ENCODE results near the gene ANO8. TPM values are rescaled to one million over a fixed set of nuclear protein-coding genes. Genes with fewer than 3 reads are reported as not detected.

Gene ANO8
- total RNA-seq, 2 experiments from 2014 or later: 13.6 to 16.4 TPM

DNA sequence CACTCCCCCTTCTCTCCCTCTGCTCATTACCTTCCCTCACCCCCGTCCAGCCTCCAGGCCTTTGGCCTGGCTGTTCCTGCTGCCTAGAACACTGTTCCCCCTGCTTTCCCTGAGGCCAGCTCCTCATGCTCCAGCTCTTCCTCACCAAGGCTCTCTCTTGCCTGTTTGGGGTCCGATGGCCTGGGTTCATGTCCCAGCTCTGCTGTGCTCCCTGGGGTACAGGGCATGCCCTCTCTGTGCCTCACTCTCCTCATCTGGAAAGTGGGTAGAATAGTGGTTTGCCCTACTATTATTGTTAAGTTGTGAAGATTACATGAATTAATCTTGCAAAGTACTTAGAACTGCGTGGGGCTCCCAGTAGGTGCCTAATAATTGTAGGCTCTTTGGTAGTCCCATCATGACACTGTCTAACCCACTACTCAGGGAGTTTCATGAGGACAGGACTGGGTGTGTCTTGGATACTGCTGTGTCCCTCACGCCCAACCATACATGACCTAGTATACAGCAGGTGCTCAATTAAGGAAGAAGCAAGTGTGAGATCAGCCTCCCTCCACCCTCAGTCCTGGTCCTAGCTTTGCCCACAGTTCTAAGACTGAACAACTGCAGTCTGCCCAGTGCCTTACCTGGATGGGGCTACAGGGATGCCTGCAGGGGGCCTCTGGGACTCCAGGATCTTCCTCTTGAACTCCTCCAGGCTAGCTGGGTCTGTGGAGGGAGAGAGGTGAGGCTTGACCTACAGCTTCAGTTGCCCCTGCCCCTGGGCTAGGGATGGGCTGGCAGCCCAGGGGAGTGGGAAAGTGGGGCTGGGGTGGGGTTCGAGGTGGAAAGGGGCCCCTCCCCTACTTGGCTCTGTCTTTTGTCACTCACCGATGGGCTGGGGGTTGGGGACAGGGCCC is 25.5 kb upstream of the ANO8 start:
- ChIA-PET CTCF (no interaction called here), POLR2A (no interaction called here)
- DNase-seq (no peak), ATAC-seq (no peak)
- Mint-ChIP-seq H3K27ac (no peak overlapping the region), H3K27me3 (ENCODE audit: low read depth) (peaks cover 5% of the 10 kb centered on the region), H3K9me3 (ENCODE audit: insufficient read depth) (no peaks in the 10 kb centered on the region), H3K4me3 (no peak overlapping the region), H3K4me1 (ENCODE audit: low read depth) (no peaks in the 10 kb centered on the region), H3K36me3 (ENCODE audit: low read depth) (no peaks in the 10 kb centered on the region)

DNA sequence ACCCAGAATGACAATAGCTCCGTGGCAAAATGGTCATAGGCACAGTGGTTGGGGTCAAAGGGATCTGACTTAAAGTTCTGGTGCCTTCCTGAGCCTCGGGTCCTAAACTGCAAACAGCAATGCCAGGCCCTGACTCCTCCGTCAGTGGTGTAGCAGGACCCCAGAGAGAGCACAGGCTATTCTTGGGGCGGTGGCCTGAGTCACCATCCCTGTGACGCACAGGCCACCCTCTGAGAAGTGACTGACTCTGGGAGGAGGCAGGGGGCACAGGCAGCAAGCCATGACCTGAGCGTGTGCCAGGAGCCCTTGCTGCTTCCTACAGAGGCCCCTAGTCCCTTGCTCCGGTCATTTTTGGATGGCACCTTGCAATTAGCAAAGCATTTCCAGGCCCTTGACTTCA is 23.7 kb upstream of the ANO8 start:
- no peak for ATAC-seq
- H3K27ac Mint-ChIP-seq: no peak overlapping the region
- no peaks in the 10 kb centered on the region for H3K36me3 Mint-ChIP-seq (ENCODE audit: low read depth)
- peaks cover 3% of the 10 kb centered on the region for H3K4me1 Mint-ChIP-seq (ENCODE audit: low read depth)
- no peaks in the 10 kb centered on the region for H3K9me3 Mint-ChIP-seq (ENCODE audit: insufficient read depth)
- DNase-seq: no peak
- ChIA-PET CTCF (interaction anchor here (1.3 kb wide), 1 partner anchor 13 kb away, joined by 3 read pairs; no protein-coding TSS in a partner anchor), POLR2A (no interaction called here)
- H3K27me3 Mint-ChIP-seq (ENCODE audit: low read depth): peaks cover 5% of the 10 kb centered on the region
- no peak overlapping the region for H3K4me3 Mint-ChIP-seq

DNA sequence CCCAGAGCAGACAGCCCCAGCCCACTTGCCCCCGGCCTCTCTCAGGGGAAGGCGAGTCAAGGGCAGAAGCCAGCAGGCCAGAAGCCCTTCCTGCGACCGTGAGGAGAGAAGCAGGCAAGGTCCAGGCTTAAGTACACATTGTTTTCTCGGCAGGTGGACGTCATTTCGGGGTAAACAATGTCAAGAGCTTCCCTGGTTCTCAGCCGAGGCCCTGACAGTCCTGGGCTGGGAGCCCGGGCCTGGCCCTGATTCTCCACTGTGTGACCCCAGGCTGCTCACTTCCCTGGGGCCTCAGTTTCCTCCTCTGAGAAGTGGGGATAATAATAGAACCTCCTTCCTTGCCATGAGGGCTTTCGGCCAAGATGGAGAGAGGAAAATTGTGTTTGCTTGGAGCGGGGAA is 23.1 kb upstream of the ANO8 start:
- Mint-ChIP-seq H3K36me3 (ENCODE audit: low read depth) (no peaks in the 10 kb centered on the region), H3K9me3 (ENCODE audit: insufficient read depth) (no peaks in the 10 kb centered on the region), H3K4me1 (ENCODE audit: low read depth) (peaks cover 4% of the 10 kb centered on the region), H3K27ac (no peak overlapping the region), H3K27me3 (ENCODE audit: low read depth) (peaks cover 4% of the 10 kb centered on the region), H3K4me3 (no peak overlapping the region)
- ChIA-PET CTCF (interaction anchor here (1.3 kb wide), 1 partner anchor 12 kb away, joined by 3 read pairs; no protein-coding TSS in a partner anchor), POLR2A (no interaction called here)
- DNase-seq (no peak), ATAC-seq (no peak)

DNA sequence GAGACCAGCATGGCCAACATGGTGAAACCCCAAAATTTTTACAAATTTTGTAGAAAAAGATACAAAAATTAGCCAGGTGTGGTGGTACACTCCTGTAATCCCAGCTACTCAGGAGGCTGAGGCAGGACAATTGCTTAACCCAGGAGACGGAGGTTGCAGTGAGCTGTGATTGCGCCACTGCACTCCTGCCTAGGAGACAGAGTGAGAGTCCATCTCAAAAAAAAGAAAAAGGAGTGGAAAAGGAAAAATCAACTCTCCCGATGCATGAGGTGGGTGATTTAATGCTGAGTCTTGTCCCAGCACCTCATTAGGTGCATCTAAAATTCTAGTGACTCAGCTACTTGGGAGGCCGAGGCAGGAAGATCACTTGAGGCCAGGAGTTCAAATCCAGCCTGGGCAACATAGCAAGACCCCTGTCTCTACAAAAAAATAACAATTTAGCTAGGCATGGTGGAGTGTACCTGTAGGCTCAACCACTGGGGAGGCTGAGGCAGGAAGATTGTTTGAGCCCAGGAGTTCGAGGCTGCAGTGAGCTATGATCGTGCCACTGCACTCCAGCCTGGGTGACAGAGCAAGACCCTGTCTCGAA is 22.5 kb upstream of the ANO8 start:
- H3K4me3 Mint-ChIP-seq: no peak overlapping the region
- no peaks in the 10 kb centered on the region for H3K9me3 Mint-ChIP-seq (ENCODE audit: insufficient read depth)
- DNase-seq (no peak), ATAC-seq (no peak)
- peaks cover 2% of the 10 kb centered on the region for H3K27me3 Mint-ChIP-seq (ENCODE audit: low read depth)
- H3K4me1 Mint-ChIP-seq (ENCODE audit: low read depth): peaks cover 5% of the 10 kb centered on the region
- CTCF ChIA-PET: interaction anchor here (1.3 kb wide), 1 partner anchor 12 kb away, joined by 3 read pairs; no protein-coding TSS in a partner anchor
- POLR2A ChIA-PET: no interaction called here
- no peaks in the 10 kb centered on the region for H3K36me3 Mint-ChIP-seq (ENCODE audit: low read depth)
- H3K27ac Mint-ChIP-seq: no peak overlapping the region

DNA sequence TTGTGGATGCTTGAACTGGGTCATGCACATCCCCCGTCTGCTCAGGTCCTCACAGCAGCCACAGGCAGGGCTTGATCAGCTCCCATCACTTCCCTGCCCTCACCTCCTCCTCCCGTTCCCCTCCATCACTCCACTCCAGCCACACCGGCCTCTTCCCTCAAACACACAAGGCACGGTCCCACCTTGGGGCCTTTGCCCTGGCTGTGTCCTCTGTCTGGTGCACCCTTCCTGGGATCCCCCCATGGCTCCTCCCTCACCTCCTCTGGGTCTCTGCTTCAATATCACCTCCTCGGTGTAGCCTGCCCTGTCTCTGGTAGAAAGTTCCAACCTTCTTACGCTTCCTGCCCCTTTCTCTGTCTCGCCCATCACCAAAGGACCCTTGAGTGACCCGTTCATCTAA is 18.7 kb upstream of the ANO8 start:
- Mint-ChIP-seq H3K4me1 (ENCODE audit: low read depth) (peaks cover 25% of the 10 kb centered on the region), H3K36me3 (ENCODE audit: low read depth) (no peaks in the 10 kb centered on the region), H3K27ac (peak overlapping the region; percentile 24), H3K9me3 (ENCODE audit: insufficient read depth) (no peaks in the 10 kb centered on the region), H3K4me3 (no peak overlapping the region), H3K27me3 (ENCODE audit: low read depth) (peaks cover 17% of the 10 kb centered on the region)
- DNase-seq (no peak), ATAC-seq (no peak)
- ChIA-PET POLR2A (no interaction called here), CTCF (no interaction called here)

DNA sequence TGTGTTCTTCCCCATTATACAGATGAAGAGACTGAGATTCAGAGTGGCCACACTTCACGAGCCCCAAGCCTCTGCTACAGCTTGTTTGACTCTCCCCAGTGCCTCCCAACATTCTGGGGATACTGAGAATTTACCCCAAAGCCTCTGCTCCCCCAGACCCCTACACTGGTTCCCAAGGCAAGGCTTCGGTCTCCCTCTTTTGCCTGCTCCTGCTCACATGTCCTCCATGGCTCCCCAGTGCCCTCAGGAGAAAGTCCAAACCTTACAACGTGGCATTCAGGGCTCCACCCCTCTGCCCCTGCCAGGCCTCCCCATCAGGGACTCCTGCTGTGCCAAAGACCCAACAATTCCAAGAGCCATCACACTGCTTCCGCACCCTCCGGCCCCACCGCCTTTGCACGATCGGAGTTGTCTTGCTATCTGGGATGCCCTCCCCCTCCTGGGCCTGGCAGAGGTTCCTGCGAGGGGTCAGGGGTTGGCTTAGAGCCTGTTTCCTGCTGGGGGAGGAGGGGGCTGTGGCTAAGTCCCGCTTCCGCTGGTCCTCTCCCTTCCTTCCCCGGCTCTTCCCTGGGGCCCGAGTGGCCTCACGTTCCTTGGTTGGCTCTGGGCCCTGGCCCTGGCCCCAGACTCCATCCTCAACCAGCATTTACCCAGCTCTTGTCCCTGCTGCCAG is 18.1 kb upstream of the ANO8 start:
- no peak for ATAC-seq
- ChIA-PET CTCF (no interaction called here), POLR2A (no interaction called here)
- peaks cover 25% of the 10 kb centered on the region for H3K4me1 Mint-ChIP-seq (ENCODE audit: low read depth)
- H3K9me3 Mint-ChIP-seq (ENCODE audit: insufficient read depth): no peaks in the 10 kb centered on the region
- H3K27me3 Mint-ChIP-seq (ENCODE audit: low read depth): peaks cover 19% of the 10 kb centered on the region
- no peaks in the 10 kb centered on the region for H3K36me3 Mint-ChIP-seq (ENCODE audit: low read depth)
- no peak overlapping the region for H3K27ac Mint-ChIP-seq
- no peak for DNase-seq
- no peak overlapping the region for H3K4me3 Mint-ChIP-seq

DNA sequence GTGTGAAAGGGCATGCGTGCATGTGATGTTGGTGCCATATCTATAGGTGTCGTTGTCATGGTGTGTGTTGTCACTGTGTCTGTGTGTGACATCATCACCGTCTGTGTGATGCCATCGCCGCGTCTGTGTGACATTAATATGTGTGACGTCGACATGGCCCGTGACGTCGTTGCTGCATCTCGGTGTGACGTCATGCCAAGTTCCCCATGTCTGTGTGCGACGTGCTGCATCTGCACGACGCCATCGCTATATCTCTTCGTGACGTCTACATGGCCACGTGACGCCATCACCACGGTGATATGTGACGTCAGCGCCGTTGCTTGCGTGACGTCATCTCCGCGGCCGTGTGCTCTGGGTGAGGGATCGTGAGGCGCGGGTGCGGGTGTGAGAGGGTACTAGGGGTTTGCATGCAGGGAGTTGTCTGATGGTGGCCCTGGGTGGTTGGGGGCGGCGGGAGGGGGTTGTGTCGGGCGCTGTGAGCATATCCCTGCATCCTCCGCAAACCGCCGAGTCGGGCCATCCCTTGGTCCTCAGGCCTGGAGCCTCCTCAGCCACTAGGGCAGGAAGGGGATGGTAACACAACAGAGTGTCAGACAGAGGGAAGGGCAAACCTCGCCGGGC is 17.3 kb upstream of the ANO8 start:
- no peaks in the 10 kb centered on the region for H3K9me3 Mint-ChIP-seq (ENCODE audit: insufficient read depth)
- H3K36me3 Mint-ChIP-seq (ENCODE audit: low read depth): no peaks in the 10 kb centered on the region
- H3K27me3 Mint-ChIP-seq (ENCODE audit: low read depth): peaks cover 21% of the 10 kb centered on the region
- H3K4me3 Mint-ChIP-seq: no peak overlapping the region
- H3K27ac Mint-ChIP-seq: no peak overlapping the region
- ChIA-PET CTCF (no interaction called here), POLR2A (no interaction called here)
- H3K4me1 Mint-ChIP-seq (ENCODE audit: low read depth): peaks cover 31% of the 10 kb centered on the region
- DNase-seq (no peak), ATAC-seq (no peak)

DNA sequence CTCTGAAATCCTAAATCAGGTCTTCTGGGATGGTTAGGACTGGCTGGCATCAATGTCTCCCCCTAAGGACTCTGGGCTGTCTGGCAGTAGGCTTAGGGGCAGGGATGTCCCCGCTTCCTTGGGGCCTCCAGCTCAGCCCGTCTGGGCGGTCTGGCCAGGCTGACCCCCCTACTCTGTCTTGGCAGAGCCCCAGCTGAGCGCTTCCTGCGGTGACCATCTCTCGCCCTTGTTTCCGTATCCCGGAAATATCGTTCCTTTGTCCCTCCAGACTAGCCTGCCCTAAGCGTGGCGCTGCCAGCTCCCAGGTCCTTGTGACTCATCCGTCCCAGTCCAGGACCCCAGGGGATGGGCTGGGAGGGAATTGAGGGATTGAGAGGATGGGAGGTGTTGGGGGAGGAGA is 14.0 kb upstream of the ANO8 start:
- Mint-ChIP-seq H3K36me3 (ENCODE audit: low read depth) (no peaks in the 10 kb centered on the region), H3K9me3 (ENCODE audit: insufficient read depth) (no peaks in the 10 kb centered on the region), H3K4me3 (no peak overlapping the region), H3K27me3 (ENCODE audit: low read depth) (peaks cover 18% of the 10 kb centered on the region), H3K4me1 (ENCODE audit: low read depth) (peaks cover 43% of the 10 kb centered on the region), H3K27ac (no peak overlapping the region)
- ChIA-PET CTCF (interaction anchor here (1.2 to 3.3 kb wide), 3 partner anchors 37 to 118 kb away, joined by 3 to 30 read pairs (median 4); no protein-coding TSS in a partner anchor), POLR2A (no interaction called here)
- no peak for DNase-seq
- ATAC-seq: no peak

DNA sequence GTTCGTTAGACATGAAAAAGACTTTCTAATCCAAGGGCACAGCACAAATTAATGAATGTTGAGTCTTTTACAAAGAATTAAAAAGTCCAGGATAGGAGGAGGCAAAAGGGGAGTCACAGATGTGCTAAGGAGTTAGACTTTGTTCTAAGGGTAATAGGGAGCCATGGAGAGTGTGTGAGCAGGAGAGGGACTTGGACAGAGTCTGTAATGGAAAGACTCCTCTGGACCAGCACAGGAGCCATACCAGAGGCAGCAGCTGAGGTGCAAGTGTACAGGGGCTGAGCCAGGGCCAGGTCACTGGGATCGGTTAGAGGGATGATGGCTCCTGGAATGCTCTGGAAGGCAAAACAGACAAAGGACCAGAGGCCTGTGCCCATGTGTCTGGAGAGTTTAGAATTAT is 13.2 kb upstream of the ANO8 start:
- Mint-ChIP-seq H3K4me1 (ENCODE audit: low read depth) (peaks cover 39% of the 10 kb centered on the region), H3K36me3 (ENCODE audit: low read depth) (no peaks in the 10 kb centered on the region), H3K27ac (no peak overlapping the region), H3K4me3 (no peak overlapping the region), H3K27me3 (ENCODE audit: low read depth) (peaks cover 18% of the 10 kb centered on the region), H3K9me3 (ENCODE audit: insufficient read depth) (no peaks in the 10 kb centered on the region)
- no peak for ATAC-seq
- POLR2A ChIA-PET: no interaction called here
- no peak for DNase-seq
- CTCF ChIA-PET: interaction anchor here (1.1 to 3.3 kb wide), 7 partner anchors 14 to 118 kb away, joined by 3 to 30 read pairs (median 4); partner anchors contain the start of gene ANKLE1

DNA sequence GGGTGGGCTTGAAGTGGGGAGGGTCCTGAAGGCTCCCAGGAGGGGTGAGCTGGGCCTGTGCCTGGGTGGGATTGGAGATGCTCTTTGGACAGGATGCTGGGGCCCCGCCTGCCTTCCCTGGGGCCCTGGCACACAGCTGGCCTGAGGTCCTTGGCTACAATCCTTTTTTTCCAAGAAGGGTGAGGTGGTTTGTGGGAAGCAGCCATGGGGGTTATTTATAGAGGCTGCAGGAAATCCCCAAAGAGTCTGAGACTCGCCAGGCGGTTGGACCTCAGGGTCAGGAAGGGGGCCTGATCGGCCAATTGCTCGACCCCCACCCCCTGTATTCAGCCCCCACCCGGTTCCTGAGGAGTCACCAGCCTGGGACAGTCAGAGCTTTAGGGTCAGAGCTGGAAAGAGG is 12.7 kb upstream of the ANO8 start:
- Mint-ChIP-seq H3K27ac (no peak overlapping the region), H3K27me3 (ENCODE audit: low read depth) (peaks cover 18% of the 10 kb centered on the region), H3K9me3 (ENCODE audit: insufficient read depth) (no peaks in the 10 kb centered on the region), H3K4me1 (ENCODE audit: low read depth) (peaks cover 39% of the 10 kb centered on the region), H3K36me3 (ENCODE audit: low read depth) (no peaks in the 10 kb centered on the region), H3K4me3 (no peak overlapping the region)
- DNase-seq: no peak
- ChIA-PET POLR2A (interaction anchor here (0.7 kb wide), 1 partner anchor 11 kb away, joined by 3 read pairs; no protein-coding TSS in a partner anchor), CTCF (interaction anchor here (1.1 to 3.3 kb wide), 7 partner anchors 14 to 119 kb away, joined by 3 to 30 read pairs (median 4); partner anchors contain the start of gene ANKLE1)
- ATAC-seq: no peak

DNA sequence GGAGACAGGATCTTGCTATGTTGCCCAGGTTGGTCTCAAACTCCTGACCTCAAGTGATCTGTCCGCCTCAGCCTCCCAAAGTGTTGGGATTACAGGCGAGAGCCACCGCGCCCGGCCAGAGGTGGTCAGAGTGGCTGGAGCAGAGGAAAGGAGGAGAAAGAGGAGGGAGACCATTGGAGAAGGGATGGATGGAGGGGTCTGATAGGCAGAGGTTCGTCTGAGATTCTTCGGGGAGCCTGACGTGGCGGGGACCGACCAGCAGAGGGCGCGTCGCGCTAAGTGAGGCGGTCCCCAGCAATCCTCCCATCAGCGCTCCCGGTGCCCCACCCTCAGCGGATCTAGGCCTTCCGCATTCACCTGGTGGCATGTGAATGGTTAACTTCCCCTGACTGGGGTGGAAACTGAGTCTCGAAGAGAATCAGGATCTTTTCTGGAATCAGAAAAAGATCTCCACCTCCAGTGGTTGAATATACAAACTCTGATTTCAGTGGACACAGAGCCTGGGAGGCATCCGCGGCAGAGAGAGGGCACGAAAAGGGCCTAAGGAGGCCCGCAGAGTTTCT is 11.5 kb upstream of the ANO8 start:
- Mint-ChIP-seq H3K36me3 (ENCODE audit: low read depth) (no peaks in the 10 kb centered on the region), H3K4me1 (ENCODE audit: low read depth) (peaks cover 29% of the 10 kb centered on the region), H3K9me3 (ENCODE audit: insufficient read depth) (no peaks in the 10 kb centered on the region), H3K27me3 (ENCODE audit: low read depth) (peaks cover 13% of the 10 kb centered on the region), H3K4me3 (no peak overlapping the region), H3K27ac (no peak overlapping the region)
- CTCF ChIA-PET: interaction anchor here (0.8 to 3.3 kb wide), 14 partner anchors 9 to 79 kb away, joined by 3 to 30 read pairs (median 4); partner anchors contain the start of gene BABAM1
- POLR2A ChIA-PET: no interaction called here
- peak; percentile 84 for DNase-seq
- peak; percentile 95 for ATAC-seq
